ENCODE measurements around the gene CEP76. TPM values are rescaled to one million over a fixed set of nuclear protein-coding genes. Genes with fewer than 3 reads are reported as not detected.

CEP76 gene
- total RNA-seq, 1 experiment from 2014 or later, result 13.5 TPM

- ChIA-PET POLR2A (no interaction called here), CTCF (no interaction called here), RAD21 (ENCODE audit: low non-redundant PET in 1 of 2, low total read pairs in 2 of 2, uncharacterized antibody in 2 of 2, unreplicated experiment in 2 of 2) (interaction anchor here in 1 of 2 experiments (0.6 kb wide), 1 partner anchor 200 kb away, joined by 3 read pairs; no protein-coding TSS in a partner anchor)
- no peaks in the 10 kb centered on the region for H3K27me3 ChIP-seq (ENCODE audit: insufficient read depth, low read length)
- no peak overlapping the region for H3K27ac ChIP-seq (ENCODE audit: low read depth, low read length)
- no peak overlapping the region for H3K9ac ChIP-seq (ENCODE audit: low read length)
- no peak for TF ChIP-seq ZFX (IDR thresholded peaks at IDR 0.05)
- no peak for TF ChIP-seq POLR2AphosphoS5 (IDR thresholded peaks at IDR 0.05; ENCODE audit: low read depth, low read length)
- TF ChIP-seq JUND (IDR thresholded peaks at IDR 0.05), result no peak
- H3K79me2 ChIP-seq (ENCODE audit: insufficient read depth, low read length), result no peaks in the 10 kb centered on the region
- intact Hi-C loops (cut with micrococcal nuclease), result no loop called here
- H3K9me2 ChIP-seq (ENCODE audit: insufficient read depth), result no peaks in the 10 kb centered on the region
- ATAC-seq (no peak), DNase-seq (ENCODE audit: low read depth, low spot score) (no peak)
- H2AFZ ChIP-seq (ENCODE audit: low read depth, low read length, poor library complexity, severe bottlenecking), result no peak overlapping the region
- H3K36me3 ChIP-seq (ENCODE audit: control insufficient read depth in 1 of 2, insufficient read depth in 2 of 2, low read length in 2 of 2), result no peaks in the 10 kb centered on the region
- H4K20me1 ChIP-seq (ENCODE audit: insufficient read depth), result no peaks in the 10 kb centered on the region
- H3K9me3 ChIP-seq (ENCODE audit: control insufficient read depth in 1 of 2, insufficient read depth in 1 of 2, low read depth in 1 of 2, low read length in 2 of 2), result no peaks in the 10 kb centered on the region
- no TSS peak for BruUV-seq (replicated peaks)
- H3K4me3 ChIP-seq (replicated peaks in 1 of 2; ENCODE audit: low read depth in 1 of 2, low read length in 2 of 2), result no peak overlapping the region
- H3K4me1 ChIP-seq (ENCODE audit: control insufficient read depth in 1 of 2, insufficient read depth in 2 of 2, low read length in 2 of 2), result no peaks in the 10 kb centered on the region
- no peak overlapping the region for H3K4me2 ChIP-seq (ENCODE audit: low read length)
Measured at GRCh38 chr18:12749121-12749520, 46.6 kb upstream of the CEP76 start.

GRCh38 chr18:12748671-12749070 lies 46.1 kb upstream of the CEP76 start:
- RAD21 ChIA-PET (ENCODE audit: low non-redundant PET in 1 of 2, low total read pairs in 2 of 2, uncharacterized antibody in 2 of 2, unreplicated experiment in 2 of 2), result interaction anchor here in 1 of 2 experiments (0.6 kb wide), 1 partner anchor 200 kb away, joined by 3 read pairs; no protein-coding TSS in a partner anchor
- H3K27ac ChIP-seq (ENCODE audit: low read depth, low read length), result no peak overlapping the region
- intact Hi-C loops (cut with micrococcal nuclease), result no loop called here

More at GRCh38 chr18:12748671-12749070, 46.1 kb upstream of the CEP76 start:
- H3K9me2 ChIP-seq (ENCODE audit: insufficient read depth), result no peaks in the 10 kb centered on the region
- no peaks in the 10 kb centered on the region for H3K36me3 ChIP-seq (ENCODE audit: control insufficient read depth in 1 of 2, insufficient read depth in 2 of 2, low read length in 2 of 2)
- H3K4me1 ChIP-seq (ENCODE audit: control insufficient read depth in 1 of 2, insufficient read depth in 2 of 2, low read length in 2 of 2), result no peaks in the 10 kb centered on the region
- no peak overlapping the region for H2AFZ ChIP-seq (ENCODE audit: low read depth, low read length, poor library complexity, severe bottlenecking)
- H3K9me3 ChIP-seq (ENCODE audit: control insufficient read depth in 1 of 2, insufficient read depth in 1 of 2, low read depth in 1 of 2, low read length in 2 of 2), result no peaks in the 10 kb centered on the region
- no peaks in the 10 kb centered on the region for H3K27me3 ChIP-seq (ENCODE audit: insufficient read depth, low read length)
- no peaks in the 10 kb centered on the region for H4K20me1 ChIP-seq (ENCODE audit: insufficient read depth)
- H3K4me3 ChIP-seq (replicated peaks in 1 of 2; ENCODE audit: low read depth in 1 of 2, low read length in 2 of 2), result no peak overlapping the region
- ATAC-seq (no peak), DNase-seq (ENCODE audit: low read depth, low spot score) (no peak)
- no peak overlapping the region for H3K9ac ChIP-seq (ENCODE audit: low read length)
- ChIA-PET POLR2A (no interaction called here), CTCF (interaction anchor here (1.4 kb wide), 1 partner anchor 186 kb away, joined by 4 read pairs; no protein-coding TSS in a partner anchor)
- no peaks in the 10 kb centered on the region for H3K79me2 ChIP-seq (ENCODE audit: insufficient read depth, low read length)
- H3K4me2 ChIP-seq (ENCODE audit: low read length), result no peak overlapping the region
- TF ChIP-seq SIN3A (IDR thresholded peaks at IDR 0.05; ENCODE audit: low read depth), result no peak
- TF ChIP-seq ATF3 (IDR thresholded peaks at IDR 0.05), result no peak
- TF ChIP-seq RAD21 (IDR thresholded peaks at IDR 0.05; ENCODE audit: low read depth), result no peak
- TF ChIP-seq SP1 (IDR thresholded peaks at IDR 0.05; ENCODE audit: low read depth), result no peak
- no peak for TF ChIP-seq CEBPB (IDR thresholded peaks at IDR 0.05; ENCODE audit: low read depth)
- no peak for TF ChIP-seq POLR2A (IDR thresholded peaks at IDR 0.05; ENCODE audit: borderline replicate concordance, extremely low read depth, insufficient read depth, insufficient read length)
- no peak for TF ChIP-seq EZH2 (IDR thresholded peaks at IDR 0.05)
- no peak for TF ChIP-seq EGR1 (IDR thresholded peaks at IDR 0.05; ENCODE audit: low read depth)
- no peak for TF ChIP-seq REST (IDR thresholded peaks at IDR 0.05; ENCODE audit: low read depth)
- TF ChIP-seq FOSL1 (IDR thresholded peaks at IDR 0.05; ENCODE audit: low read depth), result no peak
- BruUV-seq (replicated peaks), result no TSS peak
